Peyer's patch (tissue), 4 donors: ENCODE measurements around the gene PPP1R12B.

Experiments used
- POLR2A ChIP-seq, 2 donors: fragments of 450-650 bp; IDR thresholded peaks; one replicate each; pipeline ENCODE4 v1.5.1; 2017; ENCODE audit warnings: antibody characterized with exemption in 2 of 2, mild to moderate bottlenecking in 2 of 2, moderate library complexity in 2 of 2
- TF ChIP-seq, protein P1 (sequence below), 6 experiments: fragments of 450-650 bp in 4 of 6; fragments of 200-600 bp in 2 of 6; sonication (generic) in 1 of 6; IDR thresholded peaks; one replicate each; pipeline ENCODE4 v1.5.1; 2017 to 2019; ENCODE audit warnings: antibody characterized with exemption in 6 of 6, mild to moderate bottlenecking in 3 of 6, moderate library complexity in 1 of 6

DNA sequence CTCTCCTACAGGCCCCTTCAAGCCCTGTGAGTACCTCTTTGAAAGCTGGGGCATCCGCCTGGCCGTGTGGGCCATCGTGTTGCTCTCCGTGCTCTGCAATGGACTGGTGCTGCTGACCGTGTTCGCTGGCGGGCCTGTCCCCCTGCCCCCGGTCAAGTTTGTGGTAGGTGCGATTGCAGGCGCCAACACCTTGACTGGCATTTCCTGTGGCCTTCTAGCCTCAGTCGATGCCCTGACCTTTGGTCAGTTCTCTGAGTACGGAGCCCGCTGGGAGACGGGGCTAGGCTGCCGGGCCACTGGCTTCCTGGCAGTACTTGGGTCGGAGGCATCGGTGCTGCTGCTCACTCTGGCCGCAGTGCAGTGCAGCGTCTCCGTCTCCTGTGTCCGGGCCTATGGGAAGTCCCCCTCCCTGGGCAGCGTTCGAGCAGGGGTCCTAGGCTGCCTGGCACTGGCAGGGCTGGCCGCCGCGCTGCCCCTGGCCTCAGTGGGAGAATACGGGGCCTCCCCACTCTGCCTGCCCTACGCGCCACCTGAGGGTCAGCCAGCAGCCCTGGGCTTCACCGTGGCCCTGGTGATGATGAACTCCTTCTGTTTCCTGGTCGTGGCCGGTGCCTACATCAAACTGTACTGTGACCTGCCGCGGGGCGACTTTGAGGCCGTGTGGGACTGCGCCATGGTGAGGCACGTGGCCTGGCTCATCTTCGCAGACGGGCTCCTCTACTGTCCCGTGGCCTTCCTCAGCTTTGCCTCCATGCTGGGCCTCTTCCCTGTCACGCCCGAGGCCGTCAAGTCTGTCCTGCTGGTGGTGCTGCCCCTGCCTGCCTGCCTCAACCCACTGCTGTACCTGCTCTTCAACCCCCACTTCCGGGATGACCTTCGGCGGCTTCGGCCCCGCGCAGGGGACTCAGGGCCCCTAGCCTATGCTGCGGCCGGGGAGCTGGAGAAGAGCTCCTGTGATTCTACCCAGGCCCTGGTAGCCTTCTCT, 30.3 kb upstream of the PPP1R12B start:
- TF ChIP-seq POLR2A (IDR thresholded peaks at IDR 0.05): no peak
- TF ChIP-seq, protein P1, sequence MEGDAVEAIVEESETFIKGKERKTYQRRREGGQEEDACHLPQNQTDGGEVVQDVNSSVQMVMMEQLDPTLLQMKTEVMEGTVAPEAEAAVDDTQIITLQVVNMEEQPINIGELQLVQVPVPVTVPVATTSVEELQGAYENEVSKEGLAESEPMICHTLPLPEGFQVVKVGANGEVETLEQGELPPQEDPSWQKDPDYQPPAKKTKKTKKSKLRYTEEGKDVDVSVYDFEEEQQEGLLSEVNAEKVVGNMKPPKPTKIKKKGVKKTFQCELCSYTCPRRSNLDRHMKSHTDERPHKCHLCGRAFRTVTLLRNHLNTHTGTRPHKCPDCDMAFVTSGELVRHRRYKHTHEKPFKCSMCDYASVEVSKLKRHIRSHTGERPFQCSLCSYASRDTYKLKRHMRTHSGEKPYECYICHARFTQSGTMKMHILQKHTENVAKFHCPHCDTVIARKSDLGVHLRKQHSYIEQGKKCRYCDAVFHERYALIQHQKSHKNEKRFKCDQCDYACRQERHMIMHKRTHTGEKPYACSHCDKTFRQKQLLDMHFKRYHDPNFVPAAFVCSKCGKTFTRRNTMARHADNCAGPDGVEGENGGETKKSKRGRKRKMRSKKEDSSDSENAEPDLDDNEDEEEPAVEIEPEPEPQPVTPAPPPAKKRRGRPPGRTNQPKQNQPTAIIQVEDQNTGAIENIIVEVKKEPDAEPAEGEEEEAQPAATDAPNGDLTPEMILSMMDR (IDR thresholded peaks at IDR 0.05): no peak
